HG03060 (cell line): ENCODE results near the gene NDUFV1.
A peak's percentile ranks its signal among the peaks of the same experiment; 100 is the strongest.
"Not testable (repeated sequence)": the region's sequence is repeated elsewhere in the genome, so short reads cannot be mapped to it uniquely, and the experiment has no call there.

ENCODE experiments used
- ATAC-seq: cut with Tn5 transposase; IDR thresholded peaks from one replicate; pipeline ENCODE4 v1.9.1; 2021; ENCODE audit warnings: low read depth, moderate number of reproducible peaks; ENCODE audit not compliant: unreplicated experiment

Gene NDUFV1

DNA sequence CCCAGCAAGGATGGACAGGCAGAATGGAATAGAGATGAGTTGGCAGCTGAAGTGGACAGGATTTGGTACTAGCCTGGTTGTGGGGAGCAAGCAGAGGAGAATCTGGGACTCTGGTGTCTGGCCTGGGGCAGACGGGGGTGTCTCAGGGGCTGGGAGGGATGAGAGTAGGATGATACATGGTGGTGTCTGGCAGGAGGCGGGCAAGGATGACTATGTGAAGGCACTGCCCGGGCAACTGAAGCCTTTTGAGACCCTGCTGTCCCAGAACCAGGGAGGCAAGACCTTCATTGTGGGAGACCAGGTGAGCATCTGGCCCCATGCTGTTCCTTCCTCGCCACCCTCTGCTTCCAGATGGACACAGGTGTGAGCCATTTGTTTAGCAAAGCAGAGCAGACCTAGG lies 20.8 kb upstream of the NDUFV1 start:
- no peak for ATAC-seq

DNA sequence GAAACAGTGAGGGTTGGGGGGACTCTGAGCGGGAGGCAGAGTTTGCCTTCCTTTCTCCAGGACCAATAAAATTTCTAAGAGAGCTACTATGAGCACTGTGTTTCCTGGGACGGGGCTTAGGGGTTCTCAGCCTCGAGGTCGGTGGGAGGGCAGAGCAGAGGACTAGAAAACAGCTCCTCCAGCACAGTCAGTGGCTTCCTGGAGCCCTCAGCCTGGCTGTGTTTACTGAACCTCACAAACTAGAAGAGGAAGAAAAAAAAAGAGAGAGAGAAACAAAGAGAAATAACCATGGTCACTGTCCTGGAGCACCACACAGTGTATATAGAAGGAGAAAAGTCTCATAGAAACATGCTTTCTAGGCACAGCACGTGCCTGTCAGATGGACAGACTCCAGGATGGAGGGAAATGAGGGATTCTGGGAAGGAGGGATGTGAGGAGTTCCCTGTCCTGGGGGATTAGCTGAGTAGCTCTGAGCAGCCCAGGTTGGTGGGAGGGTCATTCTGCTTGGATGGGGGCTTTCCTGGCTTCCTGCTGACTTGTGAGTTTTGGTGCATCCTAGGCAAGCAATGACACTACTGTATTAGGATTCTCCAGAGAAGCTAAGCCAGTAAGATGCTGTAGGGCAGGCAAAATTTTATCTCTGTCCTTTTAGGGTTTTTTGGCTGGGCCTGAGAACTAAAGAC lies 20.0 kb upstream of the NDUFV1 start:
- no peak for ATAC-seq

DNA sequence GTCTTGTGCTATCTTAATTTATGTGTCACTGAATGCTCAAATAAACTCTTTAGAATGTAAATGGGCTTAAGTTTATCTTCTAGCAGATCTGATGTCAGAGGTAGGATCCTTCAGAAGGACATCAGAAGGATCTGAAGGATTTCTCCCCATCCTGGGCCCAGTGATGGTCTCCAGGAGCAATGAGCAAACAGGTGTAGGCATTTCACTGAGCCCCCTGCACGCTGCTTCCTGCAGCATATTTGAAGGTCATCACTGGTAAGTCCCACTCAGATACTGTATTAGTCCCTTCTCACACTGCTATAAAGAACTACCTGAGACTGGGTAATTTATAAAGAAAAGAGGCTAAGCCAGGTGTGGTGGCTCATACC lies 18.6 kb upstream of the NDUFV1 start:
- ATAC-seq = peak; percentile 11

DNA sequence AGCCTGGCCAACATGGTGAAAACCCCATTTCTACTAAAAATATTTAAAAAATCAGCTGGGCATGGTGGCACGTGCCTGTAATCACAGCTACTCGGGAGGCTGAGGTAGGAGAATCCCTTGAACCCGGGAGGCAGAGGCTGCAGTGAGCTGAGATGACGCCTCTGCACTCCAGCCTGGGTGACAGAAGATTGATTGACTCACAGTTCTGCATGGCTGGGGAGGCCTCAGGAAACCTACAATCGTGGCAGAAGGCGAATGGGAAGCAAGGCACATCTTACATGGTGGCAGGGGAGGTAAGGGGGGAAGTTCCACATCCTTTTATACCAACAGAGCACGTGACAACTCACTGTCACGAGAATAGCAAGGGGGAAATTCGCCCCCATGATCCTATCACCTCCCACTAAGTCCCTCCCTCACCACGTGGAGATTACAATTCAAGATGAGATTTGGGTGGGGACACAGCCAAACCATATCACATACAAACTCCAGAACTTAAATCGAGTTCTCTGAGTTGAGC lies 17.8 kb upstream of the NDUFV1 start:
- not testable (repeated sequence) for ATAC-seq

DNA sequence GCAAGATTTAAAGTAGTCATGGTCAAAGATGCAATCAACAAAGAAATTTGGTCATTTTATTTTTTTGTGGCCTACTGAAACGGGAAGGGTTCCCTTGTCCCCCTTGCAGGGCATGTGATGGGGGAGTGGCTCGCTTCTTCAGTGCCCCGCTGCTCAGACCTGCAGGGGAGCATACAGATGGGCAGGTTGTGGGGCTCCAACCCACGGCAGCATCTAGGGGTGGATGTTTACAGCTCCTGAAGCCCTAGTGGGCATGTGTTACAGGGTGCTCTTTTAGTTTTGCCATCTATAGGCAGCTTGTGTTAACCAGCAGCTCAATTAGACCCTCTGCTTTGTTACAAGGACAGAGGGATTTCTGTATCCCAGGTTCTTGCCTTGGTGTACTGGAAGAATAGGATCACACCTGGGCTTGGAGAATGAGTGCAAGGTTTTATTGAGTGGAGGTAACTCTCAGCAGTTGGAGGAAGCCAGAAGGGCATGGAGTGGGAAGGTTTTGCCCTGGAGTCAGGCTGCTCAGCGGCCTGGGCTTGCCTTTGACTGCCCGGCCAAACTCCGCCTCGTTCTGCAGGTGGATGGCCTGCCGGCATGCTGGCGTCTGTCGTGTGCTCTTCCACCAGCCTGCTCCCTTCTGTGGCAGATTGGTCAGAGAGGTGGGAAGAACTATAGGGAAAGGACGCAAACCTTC lies 13.7 kb upstream of the NDUFV1 start:
- no peak for ATAC-seq

DNA sequence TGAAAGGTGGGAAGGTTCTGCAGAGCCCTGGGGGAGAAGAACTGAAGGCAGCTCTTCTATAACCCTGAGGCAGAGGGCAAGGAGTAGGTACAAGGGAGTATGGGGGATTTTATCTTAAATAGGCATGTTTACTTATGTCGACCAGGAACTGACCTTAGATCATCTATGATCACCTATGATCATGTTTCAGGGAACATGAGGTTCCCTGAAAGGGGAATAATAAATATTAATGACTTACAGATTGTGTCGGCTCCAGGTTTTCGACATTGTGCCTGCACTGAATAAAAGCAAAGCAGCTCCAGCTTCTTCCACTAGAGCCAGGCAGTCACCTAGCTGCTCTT lies 13.2 kb upstream of the NDUFV1 start:
- no peak for ATAC-seq

DNA sequence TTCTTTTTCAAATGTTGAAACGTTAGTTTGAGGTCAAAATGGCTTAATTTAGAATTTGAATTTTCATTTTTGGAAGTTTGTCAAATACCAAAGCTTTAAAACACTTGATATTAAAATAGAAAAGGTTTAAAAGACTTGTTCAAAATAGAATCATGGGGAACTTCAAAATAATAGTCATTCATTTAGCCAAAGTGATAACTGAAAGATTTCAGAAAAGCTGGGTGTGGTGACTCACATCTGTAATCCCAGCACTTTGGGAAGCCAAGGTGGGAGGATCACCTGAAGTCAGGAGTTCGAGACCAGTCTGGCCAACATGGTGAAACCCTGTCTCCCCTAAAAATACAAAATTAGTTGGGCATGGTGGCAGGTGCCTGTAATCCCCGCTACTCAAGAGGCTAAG lies 12.3 kb upstream of the NDUFV1 start:
- ATAC-seq = no peak

DNA sequence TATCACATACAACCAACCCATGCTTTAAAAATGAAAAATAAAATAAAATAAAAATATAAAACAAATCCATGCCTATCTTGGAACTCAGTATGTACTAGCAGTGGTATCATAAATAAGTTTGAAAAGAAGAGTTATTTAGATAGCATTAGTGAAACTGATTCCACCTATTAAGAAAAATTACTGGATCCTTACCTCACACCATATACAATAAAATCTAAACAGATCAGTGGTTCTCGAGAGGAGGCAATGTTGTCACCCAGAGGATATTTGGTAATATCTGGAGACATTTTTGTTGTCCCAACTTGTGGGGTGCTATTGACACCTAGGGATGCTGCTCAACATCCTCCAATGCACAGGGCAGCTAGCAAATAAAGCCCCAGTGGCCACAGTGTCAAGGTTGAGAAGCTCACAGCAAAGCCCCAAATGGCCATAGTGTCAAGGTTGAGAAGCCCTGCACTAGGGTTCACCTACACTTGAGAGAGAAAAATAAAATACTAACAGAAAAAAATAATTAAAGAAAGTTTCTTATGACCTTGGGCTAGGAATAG lies 9.9 kb upstream of the NDUFV1 start:
- no peak for ATAC-seq

DNA sequence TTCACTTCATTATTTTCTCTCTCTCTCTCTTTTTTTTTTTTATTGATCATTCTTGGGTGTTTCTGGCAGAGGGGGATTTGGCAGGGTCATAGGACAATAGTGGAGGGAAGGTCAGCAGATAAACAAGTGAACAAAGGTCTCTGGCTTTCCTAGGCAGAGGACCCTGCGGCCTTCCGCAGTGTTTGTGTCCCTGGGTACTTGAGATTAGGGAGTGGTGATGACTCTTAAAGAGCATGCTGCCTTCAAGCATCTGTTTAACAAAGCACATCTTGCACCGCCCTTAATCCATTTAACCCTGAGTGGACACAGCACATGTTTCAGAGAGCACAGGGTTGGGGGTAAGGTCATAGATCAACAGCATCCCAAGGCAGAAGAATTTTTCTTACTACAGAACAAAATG lies 9.3 kb upstream of the NDUFV1 start:
- ATAC-seq = not testable (repeated sequence)

DNA sequence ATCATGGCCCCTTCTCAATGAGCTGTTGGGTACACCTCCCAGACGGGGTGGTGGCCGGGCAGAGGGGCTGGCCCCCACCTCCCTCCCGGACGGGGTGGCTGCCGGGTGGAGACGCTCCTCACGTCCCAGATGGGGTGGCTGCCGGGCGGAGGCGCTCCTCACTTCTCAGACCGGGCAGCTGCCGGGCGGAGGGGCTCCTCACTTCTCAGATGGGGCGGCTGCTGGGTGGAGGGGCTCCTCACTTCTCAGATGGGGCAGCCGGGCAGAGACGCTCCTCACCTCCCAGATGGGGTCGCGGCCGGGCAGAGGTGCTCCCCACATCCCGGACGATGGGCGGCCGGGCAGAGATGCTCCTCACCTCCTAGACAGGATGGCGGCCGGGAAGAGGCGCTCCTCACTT lies 8.8 kb upstream of the NDUFV1 start:
- ATAC-seq = not testable (repeated sequence)

DNA sequence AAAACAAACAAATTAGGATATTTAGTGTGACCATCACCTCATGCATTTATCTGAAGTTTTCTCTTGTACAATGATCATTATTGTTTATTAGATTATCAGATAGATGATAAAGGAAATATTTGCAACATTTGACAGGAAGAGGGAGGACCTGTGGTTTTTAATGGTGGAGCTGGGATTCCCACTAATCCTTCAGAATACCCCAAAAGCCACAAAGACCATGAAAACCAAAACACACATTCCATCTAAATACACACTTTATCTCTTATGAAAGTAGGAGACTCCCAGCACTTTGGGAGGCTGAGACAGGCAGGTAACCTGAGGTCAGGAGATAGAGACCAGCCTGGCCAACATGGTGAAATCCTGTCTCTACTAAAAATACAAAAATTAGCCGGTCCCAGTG lies 7.6 kb upstream of the NDUFV1 start:
- ATAC-seq = no peak

DNA sequence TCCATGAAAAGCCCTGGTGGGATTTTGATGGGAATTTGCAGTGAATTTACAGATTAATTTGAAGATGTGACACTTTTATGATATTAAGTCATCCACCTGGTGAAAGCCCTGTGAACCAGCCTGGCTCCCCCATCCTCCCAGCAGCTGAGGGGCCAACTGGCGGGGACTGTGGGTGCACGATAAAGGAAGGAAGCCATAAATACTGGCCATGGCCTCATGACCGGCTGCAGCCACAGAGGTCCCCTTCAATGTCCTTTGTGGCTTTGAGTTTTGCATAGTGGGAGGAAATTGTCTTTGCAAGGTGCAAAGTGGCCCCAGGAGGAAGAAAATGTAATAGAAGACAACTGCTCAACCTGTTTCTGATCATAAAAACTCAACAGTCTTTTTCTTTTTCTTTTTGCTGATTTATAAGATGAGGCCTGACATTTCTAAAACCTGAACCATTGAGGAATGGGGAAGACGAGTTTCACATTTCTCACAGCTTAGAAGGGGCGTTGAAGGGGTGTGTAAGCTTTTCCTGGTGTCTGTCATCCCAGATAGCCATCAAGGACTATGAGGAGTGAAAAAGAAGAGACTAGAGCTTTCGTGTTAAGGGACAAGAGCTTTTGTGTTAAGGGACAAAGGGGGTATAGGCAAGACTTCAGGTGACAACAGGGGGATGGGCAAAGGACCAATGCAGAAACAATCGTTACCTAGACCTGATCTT lies 6.3 kb upstream of the NDUFV1 start:
- peak; percentile 73 for ATAC-seq

DNA sequence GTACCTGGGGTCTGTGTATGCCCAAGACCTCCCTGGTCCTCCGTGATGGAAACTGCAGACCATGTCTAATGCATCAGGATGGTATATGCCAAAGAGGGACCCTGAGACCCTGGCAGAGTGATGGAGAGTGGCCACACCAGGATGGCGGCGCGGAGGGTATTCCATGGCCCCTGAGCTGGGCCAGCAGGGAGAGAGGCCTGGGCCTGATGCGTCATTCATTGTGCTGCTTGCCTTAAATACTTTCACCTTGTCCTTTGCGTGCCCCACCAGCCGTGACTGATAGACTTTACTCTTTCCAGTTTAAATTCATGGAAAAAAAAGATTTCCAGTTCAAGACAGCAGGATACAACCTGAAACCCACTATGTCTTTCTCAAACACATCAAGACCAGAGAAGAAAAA lies 5.6 kb upstream of the NDUFV1 start:
- ATAC-seq = no peak

DNA sequence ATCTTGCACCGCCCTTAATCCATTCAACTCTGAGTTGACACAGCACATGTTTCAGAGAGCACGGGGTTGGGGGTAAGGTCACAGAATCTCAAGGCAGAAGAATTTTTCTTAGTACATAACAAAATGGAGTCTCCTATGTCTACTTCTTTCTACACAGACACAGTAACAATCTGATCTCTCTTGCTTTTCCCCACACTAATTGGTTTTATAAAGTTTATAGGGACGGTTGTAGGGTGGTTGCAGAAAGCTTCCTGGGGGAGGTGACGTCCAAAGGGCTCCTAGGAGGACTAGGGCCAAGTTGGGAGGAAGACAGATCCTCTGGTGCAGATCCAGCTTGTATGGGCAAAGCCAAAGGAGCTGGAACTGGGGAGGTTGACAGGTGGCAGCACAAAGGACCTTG lies 2.6 kb upstream of the NDUFV1 start:
- not testable (repeated sequence) for ATAC-seq

DNA sequence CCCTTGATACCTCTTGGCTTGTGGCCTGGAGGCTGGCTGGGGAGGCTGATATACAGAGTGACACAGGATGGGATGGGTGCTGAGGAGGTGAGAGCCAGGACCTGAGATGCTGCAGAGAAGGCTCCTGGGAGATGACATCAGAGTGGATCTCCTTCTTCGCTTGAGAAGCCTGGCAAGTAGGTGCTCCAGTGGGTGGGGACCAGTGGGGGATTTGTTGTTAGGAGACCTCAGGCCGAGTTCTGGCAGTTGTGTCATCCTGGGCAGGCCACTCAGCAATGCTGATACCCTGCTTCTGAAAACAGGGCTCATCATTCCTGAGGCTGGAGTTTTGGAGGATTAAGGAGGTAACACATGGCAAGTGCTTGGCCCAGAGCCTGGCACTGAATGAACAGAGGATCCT lies 1.9 kb upstream of the NDUFV1 start:
- ATAC-seq = no peak

DNA sequence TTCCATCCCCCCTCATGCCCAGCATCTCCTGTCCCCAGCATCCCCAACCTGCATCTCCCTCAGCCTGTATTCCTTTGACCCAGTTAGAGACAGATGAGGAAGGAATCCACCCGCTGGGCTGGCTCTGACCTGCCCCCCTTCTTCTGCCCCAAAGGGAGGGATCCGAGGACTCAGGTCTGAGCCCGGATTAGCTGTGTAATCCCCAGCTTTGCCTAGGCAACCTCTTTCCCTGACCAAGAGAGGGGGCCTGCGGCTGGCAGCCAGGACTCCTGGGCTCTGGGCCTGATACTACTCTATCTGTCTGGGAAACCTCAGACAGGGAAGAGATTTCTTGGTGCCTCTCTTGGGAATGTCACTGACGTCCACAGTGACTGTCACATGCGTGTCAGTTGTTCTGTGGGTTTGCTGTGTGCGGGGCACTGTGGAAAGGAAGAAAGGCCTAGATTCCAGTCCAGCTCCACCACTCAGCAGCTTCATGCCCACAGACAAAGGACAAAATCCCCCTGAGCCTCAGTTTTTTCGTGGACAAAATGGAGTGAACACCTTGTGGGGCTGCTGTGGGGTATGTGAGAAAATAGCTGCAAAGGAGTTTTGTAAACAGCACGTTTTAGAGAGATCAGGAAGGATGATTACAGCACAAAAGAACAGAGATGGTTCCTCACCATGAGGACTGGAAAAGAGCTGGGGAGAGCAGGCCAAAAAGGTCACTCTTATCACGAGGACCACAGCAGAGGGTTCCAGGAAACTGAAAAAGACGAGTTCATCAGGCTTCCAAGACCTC lies 1.3 kb upstream of the NDUFV1 start:
- no peak for ATAC-seq

DNA sequence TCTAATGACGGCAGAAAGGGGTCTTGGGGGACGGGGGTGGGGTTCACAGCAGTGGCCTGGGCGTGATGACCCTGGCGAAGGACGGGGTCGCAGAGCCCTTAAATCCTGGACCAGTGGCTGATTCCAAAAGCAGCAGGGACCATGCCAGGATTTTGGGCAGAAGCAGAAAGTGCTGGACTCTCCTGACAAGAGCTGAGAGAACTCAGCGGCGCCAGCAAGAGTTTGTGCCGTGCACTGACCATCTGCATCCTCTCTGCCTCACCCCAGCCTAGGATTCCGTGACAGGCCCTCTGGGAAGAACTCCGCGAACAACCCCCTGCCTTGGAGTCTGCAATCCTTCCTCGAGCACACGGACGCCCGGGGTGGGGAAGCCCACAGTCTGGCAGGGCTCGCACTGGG lies 644 bp upstream of the NDUFV1 start:
- no peak for ATAC-seq

DNA sequence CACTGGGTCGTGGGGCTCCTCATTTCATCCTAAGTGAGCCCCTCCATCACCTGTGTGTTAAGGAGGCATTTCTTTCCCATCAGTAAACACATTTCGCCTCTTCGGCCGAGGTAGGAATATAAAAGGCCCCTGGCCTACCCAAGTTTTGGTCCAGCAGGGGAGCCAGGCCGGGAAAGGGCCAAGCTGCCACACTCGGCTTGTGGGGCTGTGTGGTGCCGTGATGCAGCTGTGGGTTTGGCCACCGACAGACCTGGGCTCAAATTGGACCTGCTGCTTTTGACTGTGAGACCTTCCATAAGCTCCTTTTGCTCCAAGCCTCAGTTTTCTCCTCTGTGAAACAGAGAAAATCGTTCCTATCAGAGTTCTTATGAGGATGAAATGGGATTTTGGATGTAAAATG lies 771 bp downstream of the NDUFV1 start:
- ATAC-seq = no peak

DNA sequence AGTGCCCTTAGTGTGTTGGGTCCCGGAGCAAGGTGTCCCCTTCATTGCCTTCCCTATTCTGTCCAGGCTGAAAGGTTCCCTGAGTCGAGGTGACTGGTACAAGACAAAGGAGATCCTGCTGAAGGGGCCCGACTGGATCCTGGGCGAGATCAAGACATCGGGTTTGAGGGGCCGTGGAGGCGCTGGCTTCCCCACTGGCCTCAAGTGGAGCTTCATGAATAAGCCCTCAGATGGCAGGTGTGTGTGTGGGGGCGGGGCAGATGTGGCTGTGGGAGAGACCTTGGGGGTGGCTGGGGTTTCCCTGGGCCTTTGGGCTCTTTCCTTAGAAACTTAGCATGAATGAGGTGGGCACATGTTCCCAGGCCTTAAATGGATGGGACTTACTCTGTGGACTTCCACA lies 1.8 kb downstream of the NDUFV1 start:
- no peak for ATAC-seq

DNA sequence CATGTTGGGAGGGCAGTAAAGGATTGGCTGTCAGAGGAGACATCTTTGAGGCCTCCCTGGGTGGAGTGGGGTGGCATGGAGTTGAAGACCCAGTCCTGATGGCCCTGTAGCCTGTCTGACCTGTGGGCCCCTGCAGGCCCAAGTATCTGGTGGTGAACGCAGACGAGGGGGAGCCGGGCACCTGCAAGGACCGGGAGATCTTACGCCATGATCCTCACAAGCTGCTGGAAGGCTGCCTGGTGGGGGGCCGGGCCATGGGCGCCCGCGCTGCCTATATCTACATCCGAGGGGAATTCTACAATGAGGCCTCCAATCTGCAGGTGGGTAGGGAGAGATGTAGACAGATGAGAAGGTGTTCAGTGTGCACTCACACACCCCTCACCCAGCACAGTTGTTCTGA lies 2.6 kb downstream of the NDUFV1 start:
- no peak for ATAC-seq
